GM12873 (cell line): ENCODE data around the gene TNFRSF6B.

Experiments used
- TF ChIP-seq, protein P1 (sequence below): IDR thresholded peaks from 2 replicates; pipeline ENCODE4 v1.5.1; 2012; ENCODE audit warnings: low read depth, mild to moderate bottlenecking, moderate library complexity, low read length, control low read depth; ENCODE audit not compliant: insufficient read depth; ENCODE audit errors: missing control alignments

Gene TNFRSF6B

GRCh38 chr20:63653974-63654668 is 42.3 kb upstream of the TNFRSF6B start:
- TF ChIP-seq, protein P1, sequence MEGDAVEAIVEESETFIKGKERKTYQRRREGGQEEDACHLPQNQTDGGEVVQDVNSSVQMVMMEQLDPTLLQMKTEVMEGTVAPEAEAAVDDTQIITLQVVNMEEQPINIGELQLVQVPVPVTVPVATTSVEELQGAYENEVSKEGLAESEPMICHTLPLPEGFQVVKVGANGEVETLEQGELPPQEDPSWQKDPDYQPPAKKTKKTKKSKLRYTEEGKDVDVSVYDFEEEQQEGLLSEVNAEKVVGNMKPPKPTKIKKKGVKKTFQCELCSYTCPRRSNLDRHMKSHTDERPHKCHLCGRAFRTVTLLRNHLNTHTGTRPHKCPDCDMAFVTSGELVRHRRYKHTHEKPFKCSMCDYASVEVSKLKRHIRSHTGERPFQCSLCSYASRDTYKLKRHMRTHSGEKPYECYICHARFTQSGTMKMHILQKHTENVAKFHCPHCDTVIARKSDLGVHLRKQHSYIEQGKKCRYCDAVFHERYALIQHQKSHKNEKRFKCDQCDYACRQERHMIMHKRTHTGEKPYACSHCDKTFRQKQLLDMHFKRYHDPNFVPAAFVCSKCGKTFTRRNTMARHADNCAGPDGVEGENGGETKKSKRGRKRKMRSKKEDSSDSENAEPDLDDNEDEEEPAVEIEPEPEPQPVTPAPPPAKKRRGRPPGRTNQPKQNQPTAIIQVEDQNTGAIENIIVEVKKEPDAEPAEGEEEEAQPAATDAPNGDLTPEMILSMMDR = no peak

DNA sequence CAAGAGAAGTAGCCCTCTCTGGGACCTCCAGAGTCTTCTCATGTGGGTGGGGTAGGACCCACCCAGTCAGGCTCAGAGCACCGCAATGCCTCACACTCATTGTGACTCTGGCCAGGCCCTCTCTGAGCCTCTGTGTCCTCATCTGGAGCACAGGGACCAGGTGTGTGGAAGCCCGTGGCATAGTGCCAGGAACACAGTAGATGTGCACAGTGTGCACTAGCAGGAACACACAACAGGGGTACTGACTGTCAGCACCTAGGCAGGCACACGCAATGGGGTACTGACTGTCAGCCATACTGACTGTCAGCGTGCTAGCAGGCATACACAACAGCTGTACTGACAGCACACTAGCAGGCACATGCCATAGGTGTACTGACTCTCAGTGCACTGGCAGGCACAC is 41.2 kb upstream of the TNFRSF6B start:
- TF ChIP-seq, protein P1 = no peak

DNA sequence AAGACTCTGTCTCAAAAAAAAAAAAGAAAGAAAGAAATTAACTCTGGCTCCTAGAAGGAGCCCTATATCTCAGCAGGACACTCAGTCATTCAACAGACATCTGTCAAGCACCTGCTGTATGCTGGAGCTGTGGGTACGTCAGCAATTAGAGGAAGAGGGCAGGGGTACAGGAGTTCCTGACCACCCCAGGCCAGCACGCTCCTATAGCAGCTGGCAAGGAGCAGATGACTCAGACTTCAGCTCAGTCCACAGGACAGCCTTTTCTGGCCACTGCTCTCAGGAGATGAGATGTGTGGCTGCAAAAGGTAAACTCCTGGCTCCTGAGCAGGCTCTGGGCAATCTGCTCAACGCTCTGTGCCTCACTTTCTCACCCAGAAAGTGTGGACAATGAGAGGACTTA is 40.0 kb upstream of the TNFRSF6B start:
- TF ChIP-seq, protein P1 = no peak

GRCh38 chr20:63657260-63657936 is 39.1 kb upstream of the TNFRSF6B start:
- TF ChIP-seq, protein P1 = no peak

- TF ChIP-seq, protein P1 = no peak
Measured at GRCh38 chr20:63657937-63658748, 38.3 kb upstream of the TNFRSF6B start, which contains the start of gene RTEL1. TSS of gene RTEL1 (plus strand) at chr20:63658312. CDS start at chr20:63659403, 1,091 bp downstream.

DNA sequence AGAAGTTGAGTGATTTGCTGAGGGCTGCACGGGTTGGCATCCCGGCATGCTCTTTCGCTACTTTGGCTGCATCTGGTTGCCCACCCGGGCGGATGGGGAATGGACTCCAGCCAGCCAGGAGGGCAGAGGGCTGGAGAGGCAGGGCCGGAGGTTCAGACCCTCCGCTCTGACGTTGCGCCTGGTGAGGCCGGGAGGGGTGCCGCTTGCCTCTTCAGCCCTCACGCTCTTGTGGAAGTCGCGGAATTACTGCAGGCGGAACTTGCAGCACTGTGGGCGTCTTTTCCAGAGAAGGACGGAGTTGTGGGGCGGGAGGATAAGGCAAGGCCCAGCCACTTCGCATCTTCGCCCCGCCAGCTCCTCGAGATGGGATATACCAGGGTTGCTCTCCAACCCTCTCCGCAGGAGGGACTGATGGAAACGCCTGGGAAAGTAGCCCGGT is 37.7 kb upstream of the TNFRSF6B start:
- TF ChIP-seq, protein P1 = no peak

- TF ChIP-seq, protein P1 = no peak
Measured at GRCh38 chr20:63659370-63659769, 37.1 kb upstream of the TNFRSF6B start.
